K562 (cell line): ENCODE data around the gene CELF4. TPM values are rescaled to one million over a fixed set of nuclear protein-coding genes. Genes with fewer than 3 reads are reported as not detected.

Experiments used
- BRF1 ChIP-seq: IDR thresholded peaks from 3 replicates; pipeline ENCODE4 v1.6.1; 2011; ENCODE audit warnings: borderline replicate concordance, mild to moderate bottlenecking; ENCODE audit not compliant: insufficient read length; ENCODE audit errors: extremely low read depth
- CEBPB ChIP-seq: fragments of 450-650 bp; IDR thresholded peaks from 2 replicates; pipeline ENCODE4 v1.6.1; 2016; ENCODE audit warnings: missing genetic modification characterization, missing compliant biosample characterization
- CEBPG ChIP-seq, 3 experiments: fragments of 200-800 bp in 1 of 3; sonication (Bioruptor generic) in 1 of 3; sonication (generic) in 1 of 3; formaldehyde crosslinking in 1 of 3; IDR thresholded peaks in 2 of 3; conservative IDR thresholded peaks in 1 of 3; 2 replicates each; pipeline versions ENCODE4 v1.6.1 to v1.8.0; 2016 to 2022; ENCODE audit warnings: missing compliant biosample characterization in 2 of 3, missing genetic modification characterization in 2 of 3, mild to moderate bottlenecking in 1 of 3, missing genetic modification reagents in 1 of 3
- ELK1 ChIP-seq: sonication (generic); formaldehyde crosslinking; IDR thresholded peaks from 2 replicates; pipeline ENCODE4 v1.8.1; 2022; ENCODE audit warnings: missing genetic modification reagents
- FOXP4 ChIP-seq: sonication (generic); formaldehyde crosslinking; IDR thresholded peaks from 2 replicates; pipeline ENCODE4 v1.8.0; 2022; ENCODE audit warnings: mild to moderate bottlenecking, missing genetic modification reagents, borderline replicate concordance
- NFIC ChIP-seq: fragments of 450-650 bp; IDR thresholded peaks from 2 replicates; pipeline ENCODE4 v1.6.1; 2017; ENCODE audit warnings: mild to moderate bottlenecking, inconsistent platforms
- SOX6 ChIP-seq: fragments of 450-650 bp; IDR thresholded peaks from 2 replicates; pipeline ENCODE4 v1.6.1; 2014; ENCODE audit warnings: mild to moderate bottlenecking
- SP2 ChIP-seq: IDR thresholded peaks from 2 replicates; pipeline ENCODE4 v1.6.1; 2011; ENCODE audit warnings: mild to moderate bottlenecking, low read depth, low read length, moderate library complexity; ENCODE audit not compliant: poor library complexity, severe bottlenecking; ENCODE audit errors: extremely low read depth
- TCF7L2 ChIP-seq: fragments of 150-350 bp; IDR thresholded peaks from 2 replicates; pipeline ENCODE4 v1.6.1; 2016; ENCODE audit warnings: low read depth, mild to moderate bottlenecking, low read length, moderate library complexity
- TEAD2 ChIP-seq: fragments of 450-650 bp; IDR thresholded peaks from 2 replicates; pipeline ENCODE4 v1.6.1; 2016; ENCODE audit warnings: missing genetic modification characterization, control low read depth, missing compliant biosample characterization
- TRIM25 ChIP-seq: fragments of 450-650 bp; IDR thresholded peaks from 2 replicates; pipeline ENCODE4 v1.7.0; 2016; ENCODE audit warnings: borderline replicate concordance
- polyA plus RNA-seq, 8 experiments: library from polyadenylated mRNA; depleted of rRNA in 4 of 8; stranded (reverse) in 5 of 8; unstranded in 3 of 8; fragments of >200 nt; fragmentation: Nextera tagmentation in 2 of 8; fragmentation: Illumina TruSeq in 1 of 8; extraction: Ambion mirVana in 2 of 8; extraction: Trizol in 1 of 8; gene quantifications; 2 replicates each; pipeline versions ENCODE4 v1.2.1 to v1.2.3, GENCODE V29; 2011 to 2014; ENCODE audit warnings: inconsistent platforms in 1 of 8, missing spikeins in 1 of 8
- total RNA-seq, 7 experiments: library from RNA; depleted of rRNA in 6 of 7; stranded (reverse); fragments of >200 nt in 6 of 7; fragmentation: Illumina TruSeq in 2 of 7; extraction: Trizol in 2 of 7; gene quantifications; 2 replicates each; pipeline versions ENCODE4 v1.2.1 to v1.2.3, GENCODE V29; 2011 to 2021; ENCODE audit warnings: low replicate concordance in 1 of 7

CELF4 gene
- total and polyA plus RNA-seq, 9 of the 15 experiments (the other 6 are each of a cell fraction or from before 2014, with no cell fraction given), result 0.04 to 0.24 (median 0.07) TPM; not detected in 3

DNA sequence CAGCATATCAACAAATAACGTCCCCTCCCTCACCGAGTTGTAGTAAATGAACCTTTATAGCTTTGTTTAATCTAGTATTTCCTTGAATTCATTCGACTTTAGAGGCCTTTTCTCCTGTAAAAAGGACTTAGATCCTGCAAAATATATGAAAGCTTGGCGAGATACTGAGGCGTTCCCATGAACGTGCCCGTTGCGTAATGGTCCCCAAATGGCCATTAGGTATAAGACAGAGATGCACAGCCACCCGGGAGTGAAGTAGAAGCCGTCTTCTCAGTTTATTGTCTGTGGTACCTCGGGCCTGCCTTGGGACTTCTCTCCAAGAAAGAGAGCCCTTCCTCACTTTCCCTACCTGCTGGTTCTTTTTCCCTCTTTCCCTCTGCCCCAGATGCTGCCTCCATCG lies 310.6 kb downstream of the CELF4 start (continued):
- TF ChIP-seq ELK1 (CRISPR knock-in tag), result no peak
- TF ChIP-seq SOX6, result no peak
- no peak for TF ChIP-seq BRF1
- no peak for TF ChIP-seq SP2
- TF ChIP-seq CEBPG (CRISPR knock-in tag; IDR thresholded peaks at IDR 0.05), result no peak
- peak in 1 of 2 experiments; percentile 55; a peak in 2 of 4 replicates for TF ChIP-seq CEBPG (tag; conservative IDR thresholded peaks at IDR 0.05 in 1 of 2, IDR thresholded peaks at IDR 0.05 in 1 of 2)
- TF ChIP-seq TEAD2 (tag), result no peak
- no peak for TF ChIP-seq TCF7L2
- TF ChIP-seq NFIC, result no peak
- no peak for TF ChIP-seq FOXP4
- TF ChIP-seq TRIM25, result no peak
- TF ChIP-seq CEBPB (tag), result peak; percentile 76
- TF ChIP-seq, all 486 proteins: peak for 2
